NCI-H1436 (cell line): ENCODE measurements around the gene RRM1.
"Not testable (repeated sequence)": the region's sequence is repeated elsewhere in the genome, so short reads cannot be mapped to it uniquely, and the experiment has no call there.

Experiments
- DNase-seq: peaks from one replicate; lab custom pipeline; 2025; lab: John Stamatoyannopoulos, UW

The RRM1 gene

GRCh38 chr11:4083198-4083597, 11.4 kb upstream of the RRM1 start:
- no peak for DNase-seq

- DNase-seq, result no peak
Observed at GRCh38 chr11:4084406-4085125, 10.0 kb upstream of the RRM1 start.

GRCh38 chr11:4085575-4085974, 9.0 kb upstream of the RRM1 start:
- DNase-seq, result no peak

DNA sequence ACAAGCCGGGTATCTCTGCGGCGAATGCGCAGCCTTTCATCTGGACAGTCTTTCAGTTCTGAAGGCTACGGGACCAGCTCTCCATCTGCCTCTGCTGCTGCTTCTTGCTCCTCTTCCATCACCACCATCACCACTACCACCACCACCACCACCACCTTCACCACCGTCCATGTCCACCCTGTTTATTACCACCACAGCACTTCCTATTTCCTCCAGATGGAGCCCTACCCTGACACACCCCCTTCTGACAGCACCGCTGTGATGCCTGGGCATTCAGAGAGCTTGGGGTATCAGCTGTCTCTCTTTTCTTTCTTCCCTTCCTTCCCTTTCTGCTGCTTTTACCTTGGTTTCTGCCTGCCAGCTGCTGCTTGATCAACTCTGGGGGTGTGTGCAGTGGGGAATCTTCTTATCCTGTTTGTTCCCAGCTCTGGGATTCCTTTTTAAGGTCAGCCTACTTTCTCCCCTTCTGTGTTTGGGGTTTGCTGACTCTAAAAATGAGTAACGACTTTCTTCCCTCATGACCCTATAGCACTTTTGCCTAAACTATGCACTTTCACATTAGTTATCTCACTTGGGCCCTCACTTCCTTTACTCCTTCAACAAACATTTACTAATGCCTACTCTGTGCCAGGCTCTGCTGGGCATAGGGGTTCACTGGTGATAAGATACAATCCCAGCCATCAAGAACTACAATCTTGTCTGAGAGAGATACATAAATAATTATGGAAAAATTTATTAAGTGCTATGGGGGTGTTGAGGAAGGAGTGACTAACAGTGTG, 7.8 kb upstream of the RRM1 start:
- DNase-seq, result no peak

DNA sequence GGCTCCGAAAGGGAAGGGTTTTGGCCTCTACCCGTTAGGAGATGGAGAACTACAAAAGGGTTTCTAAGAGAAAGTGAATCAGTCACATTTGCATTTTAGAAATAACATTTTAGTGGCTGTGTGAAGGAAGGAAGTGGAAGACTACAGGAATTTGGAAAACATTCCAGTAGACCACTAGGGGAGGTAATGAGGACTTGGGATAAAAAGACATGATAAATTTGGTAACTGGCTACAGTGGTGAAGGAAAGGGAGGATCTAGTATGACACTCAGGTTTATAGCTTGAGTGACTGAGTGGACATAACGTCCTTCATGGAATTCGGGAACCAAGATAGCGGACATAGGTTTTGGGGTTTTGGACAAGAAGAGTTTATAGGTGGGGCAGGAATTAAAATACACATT, 7.0 kb upstream of the RRM1 start:
- DNase-seq, result no peak

GRCh38 chr11:4090258-4090657, 4.3 kb upstream of the RRM1 start:
- DNase-seq, result no peak

DNA sequence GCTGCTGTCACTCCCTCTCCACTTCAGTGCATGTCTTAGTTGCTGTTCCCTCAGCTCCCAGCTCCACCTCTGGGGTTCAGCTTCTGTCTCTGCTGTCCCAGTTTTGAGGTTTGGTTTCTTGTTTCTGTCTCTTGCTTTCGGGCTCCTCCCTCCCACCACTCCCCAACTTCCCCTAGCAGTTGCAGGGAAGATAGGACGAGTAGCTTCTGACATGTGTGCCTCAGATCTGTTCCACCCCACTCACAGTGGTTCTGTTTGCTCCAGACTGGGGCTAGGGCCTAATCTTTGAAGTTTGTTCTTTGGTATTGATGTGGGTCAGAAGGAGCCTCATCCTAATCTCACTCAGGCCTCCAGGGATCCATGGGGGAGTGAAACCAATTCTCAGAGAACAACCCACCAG, 2.6 kb upstream of the RRM1 start:
- no peak for DNase-seq

DNA sequence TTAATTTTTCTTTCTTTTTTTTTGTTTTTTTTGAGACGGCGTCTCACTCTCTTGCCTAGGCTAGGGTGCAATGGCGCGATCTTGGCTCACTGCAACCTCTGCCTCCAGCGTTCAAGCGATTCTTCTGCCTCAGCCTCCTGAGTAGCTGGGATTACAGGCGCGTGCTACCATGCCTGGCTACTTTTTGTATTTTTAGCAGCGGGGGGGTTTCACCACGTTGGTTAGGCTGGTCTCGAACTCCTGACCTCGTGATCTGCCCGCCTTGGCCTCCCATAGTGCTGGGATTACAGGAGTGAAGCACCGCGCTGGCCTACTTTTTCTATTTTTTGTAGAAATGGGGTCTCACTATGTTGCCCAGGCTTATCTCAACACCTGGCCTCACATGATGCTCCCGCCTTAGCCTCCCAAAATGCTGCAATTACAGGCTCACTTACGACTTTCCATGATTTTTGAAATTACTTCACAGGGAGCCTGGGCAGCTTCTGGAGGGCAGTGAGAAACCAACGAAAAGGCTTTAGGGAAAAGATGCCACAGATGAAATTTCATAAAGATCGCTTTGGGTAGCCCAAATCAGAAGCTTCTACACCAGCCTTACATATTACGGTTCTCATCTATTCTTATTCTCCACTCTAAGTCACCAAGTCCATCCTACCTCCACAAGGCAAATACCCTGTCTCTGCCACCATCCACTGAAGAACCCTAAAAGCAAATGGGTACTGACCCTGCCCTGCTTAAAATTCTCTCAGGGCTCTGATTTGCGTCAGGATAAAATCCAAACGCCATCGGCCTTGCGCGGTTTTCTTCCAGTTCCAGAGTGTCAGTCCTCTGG, 866 bp upstream of the RRM1 start:
- DNase-seq, result no peak

GRCh38 chr11:4095509-4096230, 1.1 kb downstream of the RRM1 start:
- no peak for DNase-seq

GRCh38 chr11:4098026-4098621, 3.5 kb downstream of the RRM1 start:
- no peak for DNase-seq

DNA sequence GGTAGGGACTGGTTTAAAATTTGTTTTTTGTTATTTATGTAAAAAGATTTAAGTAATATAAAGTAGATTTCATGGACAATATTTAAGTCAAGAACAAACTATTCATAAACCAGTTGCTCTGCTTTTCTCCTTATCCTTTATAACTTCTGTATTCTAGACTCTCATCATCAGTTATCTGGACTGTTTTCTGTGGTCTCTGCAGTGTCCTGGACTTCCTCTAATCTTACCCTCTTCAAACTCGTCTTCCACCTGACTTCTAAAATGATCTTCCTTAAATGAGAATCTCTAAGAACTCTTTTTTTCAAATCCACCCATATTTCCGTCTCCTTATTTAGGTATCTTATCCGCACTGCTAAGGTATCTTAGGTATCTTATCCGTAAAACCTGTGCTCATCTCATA, 8.1 kb downstream of the RRM1 start:
- DNase-seq, result no peak

DNA sequence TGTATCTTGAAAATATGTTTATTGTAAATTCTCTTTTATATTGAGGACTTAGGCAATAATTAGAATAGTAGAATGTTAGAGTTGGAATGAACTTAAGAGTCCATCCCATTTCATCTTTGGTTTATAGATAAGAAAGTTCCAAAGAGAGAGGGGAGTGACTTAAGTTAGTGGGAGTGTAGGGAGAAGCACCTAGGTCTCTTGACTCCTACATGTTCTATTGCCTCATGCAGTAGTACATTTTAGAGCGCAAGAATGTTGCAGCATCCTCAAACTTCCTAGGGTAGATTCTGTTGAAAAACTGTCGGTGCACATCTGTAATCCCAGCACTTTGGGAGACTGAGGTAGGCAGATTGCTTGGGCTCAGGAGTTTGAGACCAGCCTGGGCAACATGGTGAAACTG, 8.7 kb downstream of the RRM1 start:
- DNase-seq, result no peak

GRCh38 chr11:4105916-4106315, 11.3 kb downstream of the RRM1 start:
- no peak for DNase-seq

GRCh38 chr11:4111834-4112233, 17.2 kb downstream of the RRM1 start:
- DNase-seq, result no peak

GRCh38 chr11:4115128-4115527, 20.5 kb downstream of the RRM1 start:
- no peak for DNase-seq

DNA sequence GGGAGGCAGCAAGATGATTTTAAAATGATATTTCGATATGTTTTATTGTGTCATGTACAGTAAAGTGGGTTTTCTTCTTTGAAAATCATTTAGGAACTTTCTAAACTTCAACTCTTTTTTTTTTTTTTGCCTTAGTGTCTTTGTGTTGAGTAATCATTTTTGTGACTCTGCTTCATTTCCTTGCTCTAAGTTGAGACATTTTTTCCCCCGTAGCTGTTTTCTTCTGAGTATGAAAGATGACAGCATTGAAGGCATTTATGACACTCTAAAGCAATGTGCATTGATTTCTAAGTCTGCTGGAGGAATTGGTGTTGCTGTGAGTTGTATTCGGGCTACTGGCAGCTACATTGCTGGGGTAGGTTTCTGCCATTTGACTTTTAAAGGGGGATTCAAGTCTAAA, 23.5 kb downstream of the RRM1 start:
- no peak for DNase-seq

DNA sequence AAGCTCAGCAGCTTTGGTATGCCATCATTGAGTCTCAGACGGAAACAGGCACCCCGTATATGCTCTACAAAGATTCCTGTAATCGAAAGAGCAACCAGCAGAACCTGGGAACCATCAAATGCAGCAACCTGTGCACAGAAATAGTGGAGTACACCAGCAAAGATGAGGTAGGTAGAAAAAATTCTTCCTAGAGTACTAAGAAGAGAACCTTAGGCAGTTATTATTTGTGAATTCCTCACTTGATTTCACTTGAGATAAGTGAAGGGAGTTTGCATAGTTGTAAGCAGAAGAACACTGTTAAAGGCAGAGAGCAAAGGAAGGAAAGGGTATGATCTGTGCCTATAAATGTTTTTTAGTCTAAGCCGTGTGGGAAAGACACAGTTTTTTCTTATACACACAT, 28.6 kb downstream of the RRM1 start:
- DNase-seq, result no peak

GRCh38 chr11:4125141-4125540, 30.5 kb downstream of the RRM1 start:
- DNase-seq, result no peak

- DNase-seq, result no peak
Observed at GRCh38 chr11:4127357-4127756, 32.8 kb downstream of the RRM1 start.

- DNase-seq, result not testable (repeated sequence)
Observed at GRCh38 chr11:4130219-4130618, 35.6 kb downstream of the RRM1 start.

GRCh38 chr11:4134806-4135205, 40.2 kb downstream of the RRM1 start:
- DNase-seq, result no peak

- no peak for DNase-seq
Observed at GRCh38 chr11:4138497-4138896, 43.9 kb downstream of the RRM1 start.
